Cerebellar nuclear complex (tissue), 1 donor: ENCODE results near the gene VAV2.
A peak's percentile ranks its signal among the peaks of the same experiment; 100 is the strongest.

Source experiments
- DNase-seq, 2 experiments: peaks; one replicate each; lab custom pipeline; 2025; lab: John Stamatoyannopoulos, UW

VAV2 gene

DNA sequence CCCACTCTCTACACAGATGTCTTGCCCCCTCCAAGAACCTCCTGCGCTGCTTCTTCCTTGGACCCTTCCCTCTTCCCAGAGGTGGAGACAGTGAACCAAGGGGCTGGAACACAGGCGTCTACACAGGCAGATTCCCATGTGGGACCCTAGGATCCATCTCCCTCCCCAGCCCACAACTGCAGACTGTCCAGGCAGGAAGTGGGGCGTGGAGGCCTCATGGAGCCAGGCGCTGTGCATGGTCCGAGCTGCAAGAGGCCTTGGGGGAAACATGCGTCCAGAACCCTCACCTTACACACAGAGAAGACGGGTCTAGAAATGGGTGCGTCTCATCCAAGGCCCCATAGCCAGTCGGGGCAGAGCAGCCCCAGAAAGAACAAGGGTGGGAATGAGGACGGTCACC, 117.5 kb downstream of the VAV2 start:
- DNase-seq, result no peak

GRCh38 chr9:133874060-133874657, 118.0 kb downstream of the VAV2 start:
- DNase-seq, result no peak

GRCh38 chr9:133873461-133873891, 118.6 kb downstream of the VAV2 start:
- no peak for DNase-seq

GRCh38 chr9:133873009-133873408, 119.1 kb downstream of the VAV2 start:
- DNase-seq, result no peak

GRCh38 chr9:133870598-133871595, 121.2 kb downstream of the VAV2 start:
- no peak for DNase-seq

DNA sequence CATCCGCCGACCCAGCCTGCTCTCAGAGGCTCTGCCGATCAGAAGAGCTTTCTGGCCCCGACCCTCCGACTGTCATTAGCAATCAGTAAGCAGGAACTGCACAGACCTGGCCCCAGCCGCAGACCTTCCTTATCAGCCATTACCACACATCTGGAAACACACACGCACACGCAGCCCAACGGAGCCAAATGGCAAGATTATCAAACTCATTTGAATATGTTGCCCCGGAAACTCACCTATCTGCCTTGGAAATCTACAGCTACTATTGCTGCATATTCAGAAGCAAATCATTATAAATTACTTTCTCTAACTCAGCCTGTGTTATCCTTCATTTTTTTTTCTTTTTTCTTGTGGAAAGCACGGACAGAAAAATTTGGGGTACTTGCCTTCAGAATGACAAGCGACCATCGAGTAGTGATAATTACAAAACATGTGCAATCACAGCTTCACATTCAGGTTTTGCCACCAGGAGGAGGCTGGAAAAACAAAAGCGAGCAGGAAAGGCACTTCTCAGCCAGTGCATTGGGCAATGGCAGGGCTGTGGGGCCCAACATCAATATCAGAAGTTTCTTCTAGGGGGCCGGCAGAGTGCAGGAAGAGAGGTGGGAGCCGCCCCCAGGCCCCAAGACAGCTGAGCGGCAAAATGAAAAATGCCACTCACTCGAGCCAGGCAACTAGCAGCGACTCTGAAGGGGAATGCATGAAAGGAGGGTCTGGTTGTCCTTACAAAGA, 122.3 kb downstream of the VAV2 start:
- no peak for DNase-seq

GRCh38 chr9:133868203-133868602, 123.9 kb downstream of the VAV2 start:
- no peak for DNase-seq

GRCh38 chr9:133866946-133867345, 125.2 kb downstream of the VAV2 start:
- no peak for DNase-seq

DNA sequence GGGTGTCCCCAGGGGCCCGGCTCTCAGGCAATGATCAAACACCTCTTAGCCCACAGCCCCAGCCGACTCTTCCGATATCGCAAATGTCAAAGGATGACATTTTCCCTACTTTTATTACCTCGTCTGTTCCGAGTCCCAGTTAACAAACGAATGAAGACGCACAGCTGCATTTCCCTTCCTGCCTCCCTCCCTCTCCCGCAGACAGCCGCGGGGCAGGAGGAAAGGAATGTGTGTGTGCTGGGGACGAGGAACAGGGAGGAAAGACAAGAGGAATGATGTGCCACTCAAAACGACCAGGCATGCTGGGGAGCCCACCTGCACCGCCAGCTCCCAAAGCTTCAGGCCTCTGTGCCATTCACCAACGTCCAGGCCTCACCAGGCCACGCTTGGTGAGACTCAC, 128.1 kb downstream of the VAV2 start:
- DNase-seq, result no peak

- no peak for DNase-seq
Observed at GRCh38 chr9:133863257-133863592, 128.9 kb downstream of the VAV2 start.

GRCh38 chr9:133862585-133863256, 129.4 kb downstream of the VAV2 start:
- DNase-seq, result no peak

GRCh38 chr9:133861692-133862091, 130.4 kb downstream of the VAV2 start:
- DNase-seq, result no peak

- no peak for DNase-seq
Observed at GRCh38 chr9:133861086-133861485, 131.0 kb downstream of the VAV2 start.

GRCh38 chr9:133858771-133859170, 133.4 kb downstream of the VAV2 start:
- DNase-seq, result no peak

- no peak for DNase-seq
Observed at GRCh38 chr9:133857639-133858038, 134.5 kb downstream of the VAV2 start.

DNA sequence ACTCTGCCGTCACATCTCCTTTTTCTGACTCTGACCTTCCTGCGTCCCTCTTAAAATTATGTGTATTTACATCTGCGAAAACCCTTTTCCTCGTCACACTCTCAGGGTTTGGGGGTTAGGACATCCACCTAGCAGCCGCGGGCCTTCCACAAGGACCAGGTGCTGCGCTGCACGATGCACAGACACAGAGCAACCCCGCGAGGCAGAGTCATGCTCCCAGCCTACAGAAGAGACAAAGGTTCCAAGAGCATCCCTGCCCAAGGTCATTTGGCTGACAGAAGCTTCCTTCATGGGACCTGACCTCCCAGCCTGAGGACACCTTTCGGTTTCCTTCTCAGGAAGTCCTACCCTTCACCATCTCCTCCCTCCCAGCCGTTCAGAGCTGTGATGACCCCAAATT, 135.3 kb downstream of the VAV2 start:
- no peak for DNase-seq

DNA sequence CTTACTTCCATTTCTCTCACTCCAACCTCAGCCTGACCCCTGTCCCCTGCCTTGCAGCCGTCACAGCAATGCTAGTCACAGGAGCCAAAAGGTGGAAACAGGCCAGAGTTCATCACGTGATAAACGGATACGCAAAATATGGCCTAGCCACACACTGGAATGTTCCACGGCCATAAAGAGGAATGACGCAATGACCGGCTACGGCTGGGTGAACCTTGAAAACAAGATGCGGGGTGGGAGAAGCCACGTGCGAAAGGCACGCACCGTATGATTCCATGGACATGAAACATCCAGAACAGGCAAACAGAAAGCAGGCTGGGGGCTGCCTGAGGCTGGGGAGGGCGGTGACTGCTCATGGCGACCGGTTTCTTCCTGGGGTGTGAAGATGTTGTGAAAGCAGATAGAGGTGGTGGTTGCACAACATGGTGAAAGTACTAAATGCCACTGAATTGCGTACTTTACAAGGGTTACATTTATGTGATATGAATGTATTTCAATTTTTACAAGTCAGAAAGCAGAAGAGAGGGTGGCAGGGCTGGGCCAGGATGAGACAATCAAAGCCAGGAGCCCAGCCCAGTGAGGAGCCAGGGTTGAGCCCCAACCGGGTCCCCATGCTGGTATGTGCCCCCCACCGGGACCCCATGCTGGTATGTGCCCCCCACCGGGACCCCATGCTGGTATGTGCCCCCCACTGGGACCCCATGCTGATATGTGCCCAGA, 136.2 kb downstream of the VAV2 start:
- no peak for DNase-seq

GRCh38 chr9:133855371-133855770, 136.8 kb downstream of the VAV2 start:
- no peak for DNase-seq

GRCh38 chr9:133854765-133855164, 137.4 kb downstream of the VAV2 start:
- DNase-seq, result peak; percentile 49 to 70

GRCh38 chr9:133854048-133854447, 138.1 kb downstream of the VAV2 start:
- DNase-seq, result no peak

GRCh38 chr9:133853331-133853730, 138.8 kb downstream of the VAV2 start:
- DNase-seq, result no peak
